Astrocyte (in vitro differentiated cells and primary cell): ENCODE data around the gene CCDC57.

ENCODE experiments used
- EZH2 ChIP-seq: IDR thresholded peaks from 2 replicates; pipeline ENCODE4 v1.6.1; 2012; ENCODE audit warnings: mild to moderate bottlenecking, low read length, inconsistent platforms; ENCODE audit not compliant: insufficient read depth
- TF ChIP-seq, protein P1 (sequence below): IDR thresholded peaks from 2 replicates; pipeline ENCODE4 v1.5.1; 2011; ENCODE audit warnings: low read depth, mild to moderate bottlenecking, inconsistent platforms, low read length, moderate library complexity; ENCODE audit not compliant: insufficient read depth

DNA sequence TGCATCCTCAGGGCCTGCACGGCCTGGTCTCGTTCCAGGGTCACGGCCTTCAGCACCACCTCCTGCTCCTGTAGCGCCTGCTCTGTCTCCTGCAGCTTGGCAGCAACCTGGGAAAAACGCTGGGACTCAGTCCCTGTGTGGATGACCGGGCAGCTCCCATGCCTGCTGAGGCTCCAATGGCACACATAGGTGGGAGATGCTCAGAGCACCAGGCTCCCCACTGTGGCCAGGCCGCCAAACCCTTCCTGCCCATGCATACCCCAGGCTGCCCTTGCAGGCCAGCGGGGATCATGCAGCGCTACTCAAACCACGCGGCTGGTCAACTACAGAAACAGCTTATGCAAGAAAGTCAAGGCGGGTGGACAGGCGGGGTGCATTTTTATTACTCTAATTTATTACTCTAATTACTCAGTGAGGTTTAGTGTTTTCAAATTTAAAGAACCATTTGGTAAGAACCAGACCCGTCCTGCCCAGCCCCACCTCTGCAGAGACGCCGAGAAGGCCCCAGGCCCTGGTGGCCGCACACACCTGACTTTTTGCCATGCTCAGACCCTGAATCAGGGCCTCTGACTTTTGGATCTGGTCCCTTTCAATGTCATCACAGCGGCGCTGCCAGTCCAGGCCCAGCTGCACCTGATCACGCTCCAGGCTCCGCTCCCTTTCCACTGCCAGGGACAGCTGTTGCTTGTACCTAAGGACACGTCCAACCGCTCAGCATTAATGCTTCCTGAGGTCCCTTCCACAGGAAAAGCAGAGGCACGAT lies 34.0 kb downstream of the CCDC57 start:
- TF ChIP-seq, protein P1, sequence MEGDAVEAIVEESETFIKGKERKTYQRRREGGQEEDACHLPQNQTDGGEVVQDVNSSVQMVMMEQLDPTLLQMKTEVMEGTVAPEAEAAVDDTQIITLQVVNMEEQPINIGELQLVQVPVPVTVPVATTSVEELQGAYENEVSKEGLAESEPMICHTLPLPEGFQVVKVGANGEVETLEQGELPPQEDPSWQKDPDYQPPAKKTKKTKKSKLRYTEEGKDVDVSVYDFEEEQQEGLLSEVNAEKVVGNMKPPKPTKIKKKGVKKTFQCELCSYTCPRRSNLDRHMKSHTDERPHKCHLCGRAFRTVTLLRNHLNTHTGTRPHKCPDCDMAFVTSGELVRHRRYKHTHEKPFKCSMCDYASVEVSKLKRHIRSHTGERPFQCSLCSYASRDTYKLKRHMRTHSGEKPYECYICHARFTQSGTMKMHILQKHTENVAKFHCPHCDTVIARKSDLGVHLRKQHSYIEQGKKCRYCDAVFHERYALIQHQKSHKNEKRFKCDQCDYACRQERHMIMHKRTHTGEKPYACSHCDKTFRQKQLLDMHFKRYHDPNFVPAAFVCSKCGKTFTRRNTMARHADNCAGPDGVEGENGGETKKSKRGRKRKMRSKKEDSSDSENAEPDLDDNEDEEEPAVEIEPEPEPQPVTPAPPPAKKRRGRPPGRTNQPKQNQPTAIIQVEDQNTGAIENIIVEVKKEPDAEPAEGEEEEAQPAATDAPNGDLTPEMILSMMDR = no peak
- no peak for TF ChIP-seq EZH2
